ENCODE measurements around the gene PDE4A. TPM values are rescaled to one million over a fixed set of nuclear protein-coding genes. Genes with fewer than 3 reads are reported as not detected.

Gene PDE4A
- total RNA-seq, 4 donors from 2014 or later, result 6.4 to 10.1 (median 8.4) TPM

DNA sequence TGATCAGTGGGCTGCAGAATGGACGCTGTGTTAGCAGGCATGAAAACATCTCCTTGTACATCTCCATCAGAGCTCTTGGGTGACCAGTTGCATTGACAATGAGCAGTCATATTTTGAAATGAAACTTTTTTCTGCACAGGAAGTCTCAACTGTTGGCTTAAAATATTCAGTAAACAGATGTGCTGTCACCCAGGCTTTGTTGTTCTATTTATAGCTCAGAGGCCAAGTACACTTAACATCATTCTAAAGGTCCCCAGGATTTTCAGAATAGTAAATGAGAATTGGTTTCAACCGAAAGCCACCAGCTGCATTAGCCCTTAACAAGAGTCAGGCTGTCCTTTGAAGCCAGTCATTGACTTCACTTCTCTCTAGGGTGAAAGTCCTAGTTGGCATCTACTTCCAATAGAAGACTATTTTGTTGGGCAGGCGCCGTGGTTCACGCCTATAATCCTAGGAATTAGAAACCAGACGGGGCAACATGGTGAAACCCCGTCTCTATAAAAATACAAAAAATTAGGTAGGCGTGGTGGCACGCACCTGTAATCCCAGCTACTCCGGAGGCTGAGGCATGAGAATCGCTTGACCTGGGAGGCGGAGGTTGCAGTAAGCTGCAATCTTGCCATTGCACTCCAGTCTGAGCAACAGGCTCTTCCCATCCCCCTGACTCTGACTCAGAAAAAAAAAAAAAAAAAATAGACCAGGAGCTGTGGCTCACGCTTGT, 7.9 kb upstream of the PDE4A start:
- H3K27me3 ChIP-seq, result peaks cover 5 to 10% (median 7%) of the 10 kb centered on the region in 3 donors
- H3K9me3 ChIP-seq, result no peaks in the 10 kb centered on the region
- TF ChIP-seq POLR2A (IDR thresholded peaks at IDR 0.05), result no peak
- TF ChIP-seq, protein P1, sequence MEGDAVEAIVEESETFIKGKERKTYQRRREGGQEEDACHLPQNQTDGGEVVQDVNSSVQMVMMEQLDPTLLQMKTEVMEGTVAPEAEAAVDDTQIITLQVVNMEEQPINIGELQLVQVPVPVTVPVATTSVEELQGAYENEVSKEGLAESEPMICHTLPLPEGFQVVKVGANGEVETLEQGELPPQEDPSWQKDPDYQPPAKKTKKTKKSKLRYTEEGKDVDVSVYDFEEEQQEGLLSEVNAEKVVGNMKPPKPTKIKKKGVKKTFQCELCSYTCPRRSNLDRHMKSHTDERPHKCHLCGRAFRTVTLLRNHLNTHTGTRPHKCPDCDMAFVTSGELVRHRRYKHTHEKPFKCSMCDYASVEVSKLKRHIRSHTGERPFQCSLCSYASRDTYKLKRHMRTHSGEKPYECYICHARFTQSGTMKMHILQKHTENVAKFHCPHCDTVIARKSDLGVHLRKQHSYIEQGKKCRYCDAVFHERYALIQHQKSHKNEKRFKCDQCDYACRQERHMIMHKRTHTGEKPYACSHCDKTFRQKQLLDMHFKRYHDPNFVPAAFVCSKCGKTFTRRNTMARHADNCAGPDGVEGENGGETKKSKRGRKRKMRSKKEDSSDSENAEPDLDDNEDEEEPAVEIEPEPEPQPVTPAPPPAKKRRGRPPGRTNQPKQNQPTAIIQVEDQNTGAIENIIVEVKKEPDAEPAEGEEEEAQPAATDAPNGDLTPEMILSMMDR (IDR thresholded peaks at IDR 0.05 in 4 of 5, conservative IDR thresholded peaks at IDR 0.05 in 1 of 5), result no peak
- intact Hi-C loops (cut with DNase I; ENCODE audit: low total_unique reads) (no loop called here), in situ Hi-C loops (cut with MboI; ENCODE audit: low sequenced_read_pairs in 4 of 4) (loop anchor here in 2 of 4 donors (10.0 to 25.0 kb wide), 2 partner anchors 62 to 150 kb away; partner anchors contain the start of genes CDKN2D (in 1 of the 2) and KRI1 (in 1 of the 2))
- H3K36me3 ChIP-seq, result no peaks in the 10 kb centered on the region
- no peak overlapping the region for H3K4me3 ChIP-seq
- H3K4me1 ChIP-seq, result peaks cover 13 to 21% of the 10 kb centered on the region in 2 donors
- no peak for DNase-seq
- no peak for ATAC-seq
- H3K27ac ChIP-seq, result no peak overlapping the region

DNA sequence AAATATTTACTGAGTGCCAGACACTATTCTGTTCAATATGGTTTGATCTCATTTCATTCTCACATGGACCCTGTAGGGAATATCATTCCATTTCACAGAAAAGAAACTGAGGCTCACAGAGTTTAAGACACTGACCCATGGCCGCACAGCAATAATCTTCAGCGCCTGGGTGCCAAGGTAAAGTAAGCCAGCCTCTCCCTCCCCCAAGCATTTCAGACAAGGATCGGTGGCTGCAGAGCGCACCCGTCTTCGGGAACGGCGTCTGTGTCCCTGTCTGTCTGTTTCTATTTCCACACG, 4.3 kb upstream of the PDE4A start:
- ATAC-seq, result peak in 1 of 2 donors; percentile 13
- peaks cover 25 to 42% of the 10 kb centered on the region in 2 donors for H3K4me1 ChIP-seq
- in situ Hi-C loops (cut with MboI; ENCODE audit: low sequenced_read_pairs in 4 of 4) (loop anchor here in 2 of 4 donors (10.0 to 25.0 kb wide), 2 partner anchors 59 to 146 kb away; partner anchors contain the start of genes CDKN2D (in 1 of the 2) and KRI1 (in 1 of the 2)), intact Hi-C loops (cut with DNase I; ENCODE audit: low total_unique reads) (loop anchor here (2.0 kb wide), 1 partner anchor 13 kb away; the partner anchor contains the start of gene CDC37)
- H3K9me3 ChIP-seq, result no peaks in the 10 kb centered on the region
- peaks cover 38 to 43% (median 42%) of the 10 kb centered on the region in 3 donors for H3K27me3 ChIP-seq
- H3K27ac ChIP-seq, result peak overlapping the region; percentile 56 to 84 (median 62)
- H3K4me3 ChIP-seq, result peak overlapping the region; percentile 59 to 75 (median 69)
- no peaks in the 10 kb centered on the region for H3K36me3 ChIP-seq
- no peak for DNase-seq
- no peak for TF ChIP-seq POLR2A (IDR thresholded peaks at IDR 0.05)
- TF ChIP-seq, protein P1 (IDR thresholded peaks at IDR 0.05 in 4 of 5, conservative IDR thresholded peaks at IDR 0.05 in 1 of 5), result no peak

DNA sequence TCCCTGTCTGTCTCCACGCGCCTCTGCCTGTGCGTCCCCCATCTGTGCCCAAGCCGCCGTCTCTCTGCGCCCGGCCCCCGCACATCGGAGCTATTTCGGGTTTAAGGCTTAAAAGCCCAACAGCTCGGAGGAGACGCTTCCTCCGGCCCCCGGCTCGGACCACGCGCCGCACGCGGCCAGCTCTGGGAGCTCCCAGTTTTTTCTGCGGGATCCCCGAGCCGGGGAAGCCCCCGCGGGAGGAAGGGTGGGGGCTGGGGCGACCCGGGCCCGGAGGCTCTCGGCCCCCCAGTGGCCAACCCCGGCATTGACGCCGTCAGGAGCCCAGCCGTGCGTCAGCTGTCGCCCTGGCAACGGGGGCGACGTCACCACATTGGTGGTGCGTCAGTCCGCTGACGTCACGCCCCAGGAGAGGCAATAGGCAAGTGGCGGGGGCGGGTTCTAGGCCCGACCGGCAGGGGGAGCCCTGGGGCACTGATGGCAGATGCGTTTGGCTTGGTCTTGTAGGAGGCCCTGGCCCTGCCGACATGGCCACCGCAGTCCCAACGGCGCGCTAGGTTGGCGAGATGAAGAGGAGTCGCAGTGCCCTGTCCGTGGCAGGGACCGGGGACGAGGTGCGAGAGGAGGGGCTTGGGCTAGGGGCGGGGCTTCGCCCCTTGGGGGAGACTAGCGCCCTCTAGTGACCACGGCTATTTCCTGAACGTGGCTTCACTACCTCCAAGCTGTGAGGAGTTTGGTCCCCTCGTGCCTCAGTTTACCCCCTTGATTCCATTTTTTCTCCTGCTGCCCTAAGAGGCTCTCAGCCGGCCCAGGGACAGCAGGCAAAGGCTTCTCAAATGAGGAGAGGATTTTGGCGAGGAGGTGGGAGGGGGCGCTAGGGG, 3.7 kb upstream of the PDE4A start:
- TF ChIP-seq, protein P1 (IDR thresholded peaks at IDR 0.05 in 4 of 5, conservative IDR thresholded peaks at IDR 0.05 in 1 of 5), result peak; percentile 80 to 97 (median 89)
- TF ChIP-seq POLR2A (IDR thresholded peaks at IDR 0.05), result no peak
- Histone ChIP-seq H3K4me1 (peaks cover 27 to 42% of the 10 kb centered on the region in 2 donors), H3K27ac (peak overlapping the region; percentile 56 to 84 (median 62)), H3K4me3 (peak overlapping the region; percentile 59 to 75 (median 69)), H3K9me3 (no peaks in the 10 kb centered on the region), H3K36me3 (no peaks in the 10 kb centered on the region), H3K27me3 (peaks cover 44 to 49% (median 48%) of the 10 kb centered on the region in 3 donors)
- intact Hi-C loops (cut with DNase I; ENCODE audit: low total_unique reads) (loop anchor here (2.0 kb wide), 1 partner anchor 14 kb away; the partner anchor contains the start of gene CDC37), in situ Hi-C loops (cut with MboI; ENCODE audit: low sequenced_read_pairs in 4 of 4) (loop anchor here in 2 of 4 donors (10.0 to 25.0 kb wide), 2 partner anchors 58 to 146 kb away; partner anchors contain the start of genes CDKN2D (in 1 of the 2) and KRI1 (in 1 of the 2))
- DNase-seq, result peak; percentile 53 to 87
- peak; percentile 78 to 86 for ATAC-seq

DNA sequence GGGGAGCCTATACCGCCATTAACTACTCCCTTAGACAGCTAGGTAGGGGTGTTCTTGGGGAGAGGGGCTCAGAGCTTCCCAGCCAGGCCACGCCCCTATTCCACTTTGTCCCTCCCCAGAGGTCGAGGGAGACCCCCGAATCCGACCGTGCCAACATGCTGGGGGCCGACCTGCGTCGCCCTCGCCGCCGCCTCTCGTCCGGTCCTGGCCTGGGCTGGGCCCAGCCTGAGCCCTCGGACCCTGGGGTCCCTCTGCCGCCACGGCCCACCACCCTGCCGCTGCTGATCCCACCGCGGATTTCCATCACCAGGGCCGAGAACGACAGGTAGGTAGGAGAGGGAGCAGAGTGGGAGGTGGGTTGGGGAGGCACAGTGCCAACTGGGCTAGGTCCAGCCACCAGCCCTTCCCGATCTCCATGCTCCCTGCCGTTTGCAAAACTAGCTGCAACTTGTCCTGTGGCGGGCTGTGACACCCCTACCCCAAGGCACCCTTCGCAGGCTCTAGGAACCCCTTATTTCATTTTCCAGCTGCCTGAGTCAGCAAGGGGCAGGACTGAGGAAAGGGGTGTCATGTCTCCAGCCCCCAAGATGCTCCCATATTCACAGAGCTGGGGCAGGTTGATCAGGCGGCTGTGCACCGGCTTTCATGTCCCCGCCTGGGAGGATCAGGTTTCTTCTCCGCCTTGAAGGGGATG, 2.6 kb upstream of the PDE4A start:
- no peak for DNase-seq
- no peaks in the 10 kb centered on the region for H3K36me3 ChIP-seq
- no peak for ATAC-seq
- no peak overlapping the region for H3K27ac ChIP-seq
- peaks cover 23 to 38% of the 10 kb centered on the region in 2 donors for H3K4me1 ChIP-seq
- TF ChIP-seq, protein P1 (IDR thresholded peaks at IDR 0.05 in 4 of 5, conservative IDR thresholded peaks at IDR 0.05 in 1 of 5), result no peak
- no peak for TF ChIP-seq POLR2A (IDR thresholded peaks at IDR 0.05)
- H3K9me3 ChIP-seq, result no peaks in the 10 kb centered on the region
- peaks cover 53 to 60% (median 59%) of the 10 kb centered on the region in 3 donors for H3K27me3 ChIP-seq
- in situ Hi-C loops (cut with MboI; ENCODE audit: low sequenced_read_pairs in 4 of 4), result loop anchor here in 2 of 4 donors (10.0 to 25.0 kb wide), 2 partner anchors 57 to 145 kb away; partner anchors contain the start of genes CDKN2D (in 1 of the 2) and KRI1 (in 1 of the 2)
- intact Hi-C loops (cut with DNase I; ENCODE audit: low total_unique reads), result loop anchor here (2.0 kb wide), 1 partner anchor 15 kb away; the partner anchor contains the start of gene CDC37
- H3K4me3 ChIP-seq, result no peak overlapping the region

All from gastrocnemius medialis (tissue), 4 donors.